ENCODE results near the gene KCNAB1. TPM values are rescaled to one million over a fixed set of nuclear protein-coding genes. Genes with fewer than 3 reads are reported as not detected.

KCNAB1 gene
- total and polyA plus RNA-seq, 2 donors (not counting 1 experiment from before 2014, with no cell fraction given) = not detected

DNA sequence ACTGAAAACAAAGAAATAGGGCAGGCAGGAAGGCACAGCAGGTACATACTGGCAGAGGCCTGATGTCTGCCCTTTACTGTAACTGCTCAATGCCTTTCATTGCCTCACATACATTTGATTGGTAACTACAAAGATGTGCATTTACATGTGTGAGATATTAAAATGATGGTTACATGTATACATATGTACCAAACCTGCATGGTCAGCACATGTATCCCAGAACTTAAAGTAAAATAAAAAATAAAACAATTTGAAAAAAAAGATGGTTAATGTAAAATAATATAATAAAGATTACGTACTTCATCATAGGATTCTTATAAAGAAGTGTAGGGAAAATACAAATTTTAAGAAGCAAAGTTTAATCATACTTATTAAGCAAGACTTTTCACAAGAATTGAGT is 419.4 kb downstream of the KCNAB1 start:
- CTCF ChIA-PET = interaction anchor here (0.6 to 6.8 kb wide), 3 partner anchors 15 to 772 kb away, joined by 3 to 58 read pairs (median 4); no protein-coding TSS in a partner anchor
- H3K4me3 Mint-ChIP-seq = no peak overlapping the region
- Histone ChIP-seq H3K9ac (ENCODE audit: low read length) (no peak overlapping the region), H3K4me1 (ENCODE audit: control insufficient read depth in 2 of 2, insufficient read depth in 2 of 2, low read length in 2 of 2) (no peaks in the 10 kb centered on the region), H3K36me3 (replicated peaks in 1 of 2; ENCODE audit: control extremely low read depth in 1 of 2, control insufficient read depth in 1 of 2, extremely low read depth in 1 of 2, insufficient read depth in 2 of 2, low read length in 1 of 2) (peaks cover 20 to 33% of the 10 kb centered on the region in 2 experiments), H3K27me3 (replicated peaks in 1 of 4; ENCODE audit: control extremely low read depth in 1 of 4, control insufficient read depth in 3 of 4, insufficient read depth in 4 of 4, low read length in 3 of 4) (no peaks in the 10 kb centered on the region), H3K79me2 (ENCODE audit: control insufficient read depth, insufficient read depth, low read length) (no peaks in the 10 kb centered on the region), H4K20me1 (ENCODE audit: control insufficient read depth, insufficient read depth, low read length, poor library complexity, severe bottlenecking) (peaks cover 4% of the 10 kb centered on the region), H2AFZ (ENCODE audit: insufficient read depth, low read depth, low read length, poor library complexity, severe bottlenecking) (no peak overlapping the region), H3K4me3 (ENCODE audit: control extremely low read depth in 1 of 5, extremely low read depth in 1 of 5, insufficient read depth in 1 of 5, low read depth in 2 of 5, low read length in 4 of 5) (no peak overlapping the region), H3K27ac (ENCODE audit: low read length in 2 of 2) (no peak overlapping the region), H3K9me3 (ENCODE audit: control extremely low read depth in 1 of 3, control insufficient read depth in 2 of 3, insufficient read depth in 1 of 3, low read length in 2 of 3) (no peaks in the 10 kb centered on the region), H3K4me2 (replicated peaks; ENCODE audit: low read depth, low read length, poor library complexity, severe bottlenecking) (no peak overlapping the region)
- POLR2A ChIA-PET = no interaction called here
- no peak for ATAC-seq (ENCODE audit: low read depth)
- H3K9me3 Mint-ChIP-seq (ENCODE audit: insufficient read depth) = no peaks in the 10 kb centered on the region
- H3K4me1 Mint-ChIP-seq = no peaks in the 10 kb centered on the region
- H3K27me3 Mint-ChIP-seq = no peaks in the 10 kb centered on the region
- intact Hi-C loops (cut with micrococcal nuclease) = loop anchor here (2.0 kb wide), 1 partner anchor 31 kb away; no protein-coding TSS in a partner anchor
- DNase-seq = no peak
- TF ChIP-seq, protein P1, sequence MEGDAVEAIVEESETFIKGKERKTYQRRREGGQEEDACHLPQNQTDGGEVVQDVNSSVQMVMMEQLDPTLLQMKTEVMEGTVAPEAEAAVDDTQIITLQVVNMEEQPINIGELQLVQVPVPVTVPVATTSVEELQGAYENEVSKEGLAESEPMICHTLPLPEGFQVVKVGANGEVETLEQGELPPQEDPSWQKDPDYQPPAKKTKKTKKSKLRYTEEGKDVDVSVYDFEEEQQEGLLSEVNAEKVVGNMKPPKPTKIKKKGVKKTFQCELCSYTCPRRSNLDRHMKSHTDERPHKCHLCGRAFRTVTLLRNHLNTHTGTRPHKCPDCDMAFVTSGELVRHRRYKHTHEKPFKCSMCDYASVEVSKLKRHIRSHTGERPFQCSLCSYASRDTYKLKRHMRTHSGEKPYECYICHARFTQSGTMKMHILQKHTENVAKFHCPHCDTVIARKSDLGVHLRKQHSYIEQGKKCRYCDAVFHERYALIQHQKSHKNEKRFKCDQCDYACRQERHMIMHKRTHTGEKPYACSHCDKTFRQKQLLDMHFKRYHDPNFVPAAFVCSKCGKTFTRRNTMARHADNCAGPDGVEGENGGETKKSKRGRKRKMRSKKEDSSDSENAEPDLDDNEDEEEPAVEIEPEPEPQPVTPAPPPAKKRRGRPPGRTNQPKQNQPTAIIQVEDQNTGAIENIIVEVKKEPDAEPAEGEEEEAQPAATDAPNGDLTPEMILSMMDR (IDR thresholded peaks at IDR 0.05) = no peak
- no peak for TF ChIP-seq EZH2 (IDR thresholded peaks at IDR 0.05; ENCODE audit: borderline replicate concordance, insufficient read depth, low read depth, low read length, poor library complexity, severe bottlenecking)
- H3K27ac Mint-ChIP-seq = no peak overlapping the region
- WGBS (ENCODE audit: insufficient coverage) = no CpG with 5 or more reads among the region's 1 CpG

DNA sequence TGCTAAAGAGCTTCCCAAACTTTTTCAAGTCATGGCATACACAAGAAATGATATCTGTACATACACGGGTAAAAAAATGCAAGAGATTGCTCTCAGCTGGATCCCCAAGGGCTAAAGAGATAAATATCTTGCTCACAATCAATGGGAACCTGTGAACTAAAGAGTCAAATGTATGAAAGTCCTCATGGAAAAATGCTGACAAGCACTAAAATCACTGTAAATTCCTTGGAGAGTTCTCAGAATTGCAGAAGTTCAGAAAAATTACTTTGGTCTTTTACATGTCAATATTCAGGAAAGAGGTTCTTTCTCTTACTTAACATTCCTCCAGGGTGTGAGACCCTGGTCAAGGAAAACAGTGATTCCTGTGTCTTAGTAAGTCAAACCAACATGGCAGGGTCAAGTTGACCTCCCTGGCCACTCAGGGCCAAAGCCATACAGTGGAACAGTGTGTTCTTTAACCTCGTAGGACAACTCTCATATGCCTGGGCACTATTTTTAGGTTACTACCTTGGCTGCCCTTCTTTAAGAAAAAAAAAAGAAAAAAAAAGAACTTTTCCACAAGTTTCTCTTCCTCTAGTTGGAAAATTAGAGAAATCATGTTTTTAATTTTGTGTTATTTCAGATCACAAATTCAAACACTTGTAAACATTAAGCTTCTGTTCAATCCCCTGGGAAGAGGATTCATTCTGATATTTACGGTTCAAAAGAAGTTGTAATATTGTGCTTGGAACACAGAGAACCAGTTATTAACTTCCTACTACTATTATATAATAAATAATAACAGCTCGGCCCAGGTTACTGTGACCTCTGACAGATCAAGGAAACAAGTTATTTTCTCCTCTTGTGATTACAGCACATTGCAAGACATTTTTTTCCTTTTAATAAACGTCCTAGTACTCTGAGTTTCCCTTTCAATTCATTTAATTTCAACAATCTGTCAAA is 422.0 kb downstream of the KCNAB1 start:
- CTCF ChIA-PET = interaction anchor here (0.7 to 6.8 kb wide), 12 partner anchors 13 to 1239 kb away, joined by 3 to 58 read pairs (median 4); partner anchors contain the start of gene SSR3
- Mint-ChIP-seq H3K27ac (no peak overlapping the region), H3K4me3 (no peak overlapping the region), H3K27me3 (no peaks in the 10 kb centered on the region), H3K9me3 (ENCODE audit: insufficient read depth) (no peaks in the 10 kb centered on the region), H3K4me1 (no peaks in the 10 kb centered on the region)
- Histone ChIP-seq H3K79me2 (ENCODE audit: control insufficient read depth, insufficient read depth, low read length) (peaks cover 4% of the 10 kb centered on the region), H3K4me2 (replicated peaks; ENCODE audit: low read depth, low read length, poor library complexity, severe bottlenecking) (no peak overlapping the region), H3K9ac (ENCODE audit: low read length) (no peak overlapping the region), H3K27ac (ENCODE audit: low read length in 2 of 2) (no peak overlapping the region), H3K4me3 (ENCODE audit: control extremely low read depth in 1 of 5, extremely low read depth in 1 of 5, insufficient read depth in 1 of 5, low read depth in 2 of 5, low read length in 4 of 5) (no peak overlapping the region), H3K27me3 (replicated peaks in 1 of 4; ENCODE audit: control extremely low read depth in 1 of 4, control insufficient read depth in 3 of 4, insufficient read depth in 4 of 4, low read length in 3 of 4) (no peaks in the 10 kb centered on the region), H3K36me3 (replicated peaks in 1 of 2; ENCODE audit: control extremely low read depth in 1 of 2, control insufficient read depth in 1 of 2, extremely low read depth in 1 of 2, insufficient read depth in 2 of 2, low read length in 1 of 2) (peaks cover 30 to 55% of the 10 kb centered on the region in 2 experiments), H2AFZ (ENCODE audit: insufficient read depth, low read depth, low read length, poor library complexity, severe bottlenecking) (no peak overlapping the region), H3K9me3 (ENCODE audit: control extremely low read depth in 1 of 3, control insufficient read depth in 2 of 3, insufficient read depth in 1 of 3, low read length in 2 of 3) (no peaks in the 10 kb centered on the region), H3K4me1 (ENCODE audit: control insufficient read depth in 2 of 2, insufficient read depth in 2 of 2, low read length in 2 of 2) (no peaks in the 10 kb centered on the region), H4K20me1 (ENCODE audit: control insufficient read depth, insufficient read depth, low read length, poor library complexity, severe bottlenecking) (peaks cover 4% of the 10 kb centered on the region)
- POLR2A ChIA-PET = no interaction called here
- no peak for ATAC-seq (ENCODE audit: low read depth)
- DNase-seq = no peak
- intact Hi-C loops (cut with micrococcal nuclease) = no loop called here
- TF ChIP-seq EZH2 (IDR thresholded peaks at IDR 0.05; ENCODE audit: borderline replicate concordance, insufficient read depth, low read depth, low read length, poor library complexity, severe bottlenecking) = no peak
- TF ChIP-seq, protein P1 (IDR thresholded peaks at IDR 0.05) = no peak
- WGBS (ENCODE audit: insufficient coverage) = 88% methylated on average over 1 of the region's 5 CpGs

All from B cell (primary cell).